ENCODE measurements around the gene ATP7B. TPM values are rescaled to one million over a fixed set of nuclear protein-coding genes. Genes with fewer than 3 reads are reported as not detected.

The ATP7B gene
- polyA plus RNA-seq, 3 donors, result 16.2 to 18.6 (median 17.1) TPM

DNA sequence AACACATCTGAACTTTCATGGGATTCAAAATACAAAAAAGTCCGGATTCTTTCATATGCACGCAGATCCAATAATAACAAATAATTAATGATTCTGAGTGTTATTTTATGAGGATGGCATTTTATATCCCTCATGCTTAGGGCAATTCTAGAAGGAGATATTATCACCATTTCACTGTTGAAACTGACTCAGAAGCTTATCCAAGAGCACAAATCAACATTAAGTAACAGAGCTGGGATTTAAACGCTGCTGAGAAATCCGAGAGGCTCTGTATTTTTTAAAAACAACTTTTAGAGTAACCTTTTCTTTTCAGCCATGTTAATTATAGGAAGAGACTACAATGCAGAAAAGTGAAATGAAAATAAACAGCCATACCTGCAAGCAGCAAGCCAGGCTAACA, 30.3 kb downstream of the ATP7B start:
- no peak for DNase-seq (ENCODE audit: low read depth in 3 of 3, low spot score in 2 of 3)

DNA sequence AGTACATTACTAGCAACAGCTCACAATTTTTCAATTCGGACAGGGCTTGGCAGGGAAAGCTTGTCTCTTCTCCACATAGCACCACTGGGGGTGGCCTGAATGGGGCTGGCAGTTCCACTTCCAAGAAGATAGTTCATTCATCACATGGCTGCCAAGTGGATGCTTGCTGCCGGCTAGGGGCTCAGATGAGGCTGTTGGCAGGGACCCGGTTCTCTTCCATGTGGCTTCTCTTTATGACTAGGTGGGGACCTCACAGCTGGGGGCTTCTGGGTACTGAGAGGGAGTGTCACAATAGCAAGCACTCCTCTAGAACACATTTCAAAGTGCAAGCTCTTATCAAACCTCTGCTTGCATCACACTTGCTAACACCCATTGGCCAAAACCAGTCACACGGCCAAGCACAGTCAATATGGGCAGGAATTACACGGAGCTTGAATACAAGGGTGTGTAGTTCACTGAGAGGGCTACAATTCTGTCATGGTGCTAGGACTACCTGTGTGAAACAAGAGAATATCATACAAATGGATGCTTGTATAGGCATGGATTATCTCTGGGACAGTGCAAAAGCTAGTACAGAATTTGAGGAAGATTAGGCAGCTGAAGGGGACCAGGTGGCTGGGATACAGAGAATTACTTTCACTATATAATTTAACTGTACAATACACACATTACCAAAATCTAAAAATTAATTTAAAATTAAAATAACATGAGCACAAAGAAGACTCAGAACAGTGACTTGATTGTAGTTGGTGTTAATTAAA, 32.3 kb downstream of the ATP7B start:
- DNase-seq (ENCODE audit: low read depth in 3 of 3, low spot score in 2 of 3), result no peak

DNA sequence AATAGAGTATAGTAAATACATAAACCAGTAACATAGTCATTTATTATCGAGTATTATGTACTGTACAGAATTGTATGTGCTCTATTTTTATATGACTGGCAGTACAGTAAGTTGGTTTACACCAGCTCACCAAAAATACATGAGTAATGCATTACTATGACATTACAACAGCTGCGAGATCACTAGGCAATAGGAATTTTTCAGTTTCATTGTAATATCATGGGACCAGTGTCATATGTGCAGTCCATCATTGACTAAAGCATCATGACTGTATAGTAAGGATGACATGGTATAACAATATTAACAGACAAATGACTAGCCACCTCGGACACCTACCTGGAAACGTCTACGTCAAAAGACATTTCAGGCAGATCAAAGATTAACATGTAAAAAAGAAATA, 33.6 kb downstream of the ATP7B start:
- DNase-seq (ENCODE audit: low read depth in 3 of 3, low spot score in 2 of 3), result no peak

DNA sequence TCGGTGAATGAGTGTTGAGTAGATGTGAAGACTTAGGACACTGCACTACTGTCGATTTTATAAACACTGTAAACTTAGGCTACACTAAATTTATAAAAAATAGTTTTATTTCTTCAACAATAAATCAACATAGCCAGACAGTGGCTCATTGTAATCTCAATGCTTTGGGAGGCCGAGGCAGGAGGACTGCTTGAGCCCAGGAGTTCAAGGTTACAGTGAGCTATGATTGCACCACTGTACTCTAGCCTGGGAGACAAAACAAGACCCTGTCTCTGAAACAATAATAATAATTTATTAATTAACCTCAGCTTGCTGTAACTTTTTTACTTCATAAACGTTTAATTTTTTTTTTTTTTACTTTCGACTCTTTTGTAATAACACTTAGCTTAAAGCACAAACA, 34.4 kb downstream of the ATP7B start:
- no peak for DNase-seq (ENCODE audit: low read depth in 3 of 3, low spot score in 2 of 3)

DNA sequence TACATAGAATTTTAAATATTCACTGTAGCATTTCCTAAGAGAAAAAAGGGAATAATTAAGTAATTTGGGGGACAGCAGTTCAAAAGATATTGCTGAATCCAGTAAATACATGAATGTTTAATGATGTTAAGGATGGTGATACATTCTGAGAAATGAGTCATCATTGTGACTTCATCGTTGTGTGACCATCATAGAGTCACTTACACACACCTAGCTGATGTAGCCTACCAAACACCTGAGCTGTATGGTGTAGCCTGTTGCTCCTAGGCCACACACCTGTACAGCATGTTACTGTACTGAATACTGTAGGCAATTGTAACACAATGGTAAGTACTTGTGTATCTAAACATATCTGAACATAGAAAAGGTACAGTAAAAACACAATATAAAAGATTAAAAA, 34.8 kb downstream of the ATP7B start:
- DNase-seq (ENCODE audit: low read depth in 3 of 3, low spot score in 2 of 3), result no peak

DNA sequence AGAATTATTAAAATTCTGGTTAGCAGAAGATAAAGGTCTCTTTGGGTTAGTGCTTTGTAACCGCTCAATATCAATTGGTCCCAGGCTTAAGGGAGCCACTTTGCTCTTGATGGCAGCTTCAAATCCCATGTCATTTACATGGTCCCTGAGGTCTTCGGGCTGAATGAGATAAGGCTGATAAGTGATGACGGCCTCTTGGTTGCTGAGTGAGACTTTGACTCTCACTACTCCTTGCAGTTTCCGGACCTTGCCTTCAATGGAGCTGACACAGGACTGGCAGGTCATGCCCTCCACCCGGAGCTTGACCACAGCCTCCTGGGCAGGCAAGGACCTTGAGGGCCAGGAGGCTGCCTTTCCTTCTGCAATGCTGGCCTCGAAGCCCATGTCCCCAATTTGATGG, 36.8 kb downstream of the ATP7B start:
- no peak for DNase-seq (ENCODE audit: low read depth in 3 of 3, low spot score in 2 of 3)

DNA sequence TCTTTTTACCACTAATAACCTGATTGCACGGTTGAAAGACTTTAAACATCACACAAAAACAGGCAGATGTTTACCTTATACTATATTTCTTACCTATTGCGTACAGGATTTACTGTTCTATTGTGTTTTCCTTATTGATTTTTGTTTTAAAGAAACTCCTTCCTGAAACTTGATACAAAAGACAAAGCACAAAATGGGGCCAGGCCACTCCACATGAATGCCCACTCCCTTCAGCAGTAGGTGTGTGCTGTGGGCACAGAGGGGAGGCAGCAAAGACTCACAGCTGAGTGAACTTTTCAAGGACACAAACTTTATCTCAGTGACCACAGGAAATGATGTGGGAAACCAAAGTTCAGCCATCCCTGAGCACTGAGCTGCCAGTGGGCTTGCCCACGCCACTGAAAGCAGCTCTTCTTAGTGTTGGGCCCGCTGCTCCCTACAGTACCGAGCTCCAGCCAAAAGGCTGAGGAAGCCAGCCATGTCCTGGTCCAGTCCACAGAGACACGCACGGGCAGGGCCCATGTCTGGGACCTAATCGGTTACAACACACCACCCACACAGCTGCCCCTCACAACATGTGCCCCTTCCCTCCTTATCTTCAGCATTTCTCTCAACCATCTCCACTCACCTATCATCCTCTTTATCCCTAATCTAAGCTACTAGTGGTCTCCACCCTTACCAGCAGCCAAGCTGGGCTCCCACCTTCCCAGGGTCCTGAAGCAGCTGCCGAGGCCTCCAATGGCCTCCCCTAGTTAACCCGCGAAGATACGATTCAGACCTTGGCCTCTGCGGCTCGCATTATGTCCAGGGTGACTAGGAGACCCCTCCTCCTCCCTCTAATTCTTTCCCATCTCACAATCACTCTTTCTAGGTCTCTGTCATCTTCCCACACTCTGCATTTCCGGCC, 39.5 kb downstream of the ATP7B start:
- DNase-seq (ENCODE audit: low read depth in 3 of 3, low spot score in 2 of 3), result no peak

DNA sequence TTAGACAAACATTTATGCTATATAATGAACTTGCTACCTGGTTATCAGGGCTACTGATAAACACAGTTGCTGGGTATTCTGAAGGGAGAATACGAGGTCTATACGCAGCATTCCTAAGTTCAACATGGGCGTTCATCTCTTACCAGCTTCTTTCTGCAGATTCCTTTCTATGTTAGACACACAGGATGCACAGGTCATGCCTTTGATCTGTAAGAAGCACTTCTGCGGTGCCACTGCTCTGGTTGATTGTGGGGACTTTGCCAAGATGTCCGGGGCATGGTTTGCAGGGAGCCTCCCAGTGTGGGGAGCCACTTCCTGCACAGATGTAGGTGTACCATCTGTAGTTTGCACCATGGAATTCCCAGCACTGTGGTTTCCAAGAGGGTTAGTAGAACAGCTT, 40.9 kb downstream of the ATP7B start:
- no peak for DNase-seq (ENCODE audit: low read depth in 3 of 3, low spot score in 2 of 3)

DNA sequence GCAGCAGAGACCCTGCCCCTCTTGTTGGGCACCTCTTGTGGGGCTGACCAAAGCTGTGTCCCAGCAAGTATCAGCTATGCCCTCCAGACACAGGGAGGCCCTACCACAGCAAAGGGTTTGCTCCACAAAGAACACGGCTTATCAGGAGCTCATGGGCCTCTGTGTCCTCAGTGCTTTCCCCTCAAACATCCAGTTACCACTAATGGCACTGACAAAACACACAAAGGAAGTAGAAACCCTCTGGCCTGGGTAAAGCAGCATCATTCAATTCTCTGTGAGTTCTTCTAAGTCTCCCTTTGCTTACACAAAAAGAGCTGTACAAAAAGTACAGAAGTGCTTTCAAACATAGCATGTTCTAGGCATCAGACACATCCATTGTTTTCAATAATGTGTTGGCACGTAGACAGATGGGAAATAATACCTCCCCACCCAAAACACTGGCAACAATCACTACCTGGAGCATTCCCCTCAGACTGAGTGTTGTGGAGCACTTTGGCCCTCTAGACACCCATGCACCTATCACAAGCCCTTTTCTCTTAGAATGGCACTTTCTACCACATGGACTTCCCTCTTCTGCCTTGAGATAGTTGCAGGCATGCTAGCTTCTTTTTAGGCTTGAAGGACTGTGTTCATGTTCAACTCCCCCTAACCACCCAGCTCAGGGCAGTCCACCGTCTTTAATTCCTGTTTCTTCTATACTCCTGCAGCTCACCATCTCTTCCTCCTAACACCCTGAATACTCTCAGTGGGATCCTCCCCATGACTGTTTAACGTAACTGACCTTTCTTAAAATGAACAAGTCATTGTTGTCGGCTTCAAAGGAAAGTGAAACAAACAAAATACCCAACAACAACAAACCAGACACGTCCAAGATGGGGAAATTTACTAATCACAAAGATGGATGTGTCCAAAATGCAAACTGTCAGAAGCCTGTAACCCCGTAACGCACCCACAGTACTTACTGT, 43.5 kb downstream of the ATP7B start:
- no peak for DNase-seq (ENCODE audit: low read depth in 3 of 3, low spot score in 2 of 3)

DNA sequence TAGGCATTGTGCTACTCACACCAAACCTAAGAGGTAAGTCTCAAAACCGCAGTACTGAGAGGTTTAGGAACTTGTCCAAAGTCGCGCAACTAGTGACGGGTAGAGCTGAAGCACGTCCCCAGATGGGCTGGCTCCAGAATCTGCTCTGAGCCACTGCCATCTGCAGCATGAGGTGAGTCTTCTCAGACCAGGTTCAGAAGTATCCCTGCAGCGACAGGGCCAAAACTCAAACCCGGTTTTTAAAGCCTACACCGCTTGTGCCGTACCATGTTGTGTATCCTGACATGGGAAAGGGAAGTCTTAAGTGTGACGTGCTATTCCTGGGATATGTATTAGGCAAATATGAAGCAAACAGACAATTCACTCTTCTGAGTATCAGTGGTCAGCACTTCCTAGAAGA, 45.1 kb downstream of the ATP7B start:
- no peak for DNase-seq (ENCODE audit: low read depth in 3 of 3, low spot score in 2 of 3)

DNA sequence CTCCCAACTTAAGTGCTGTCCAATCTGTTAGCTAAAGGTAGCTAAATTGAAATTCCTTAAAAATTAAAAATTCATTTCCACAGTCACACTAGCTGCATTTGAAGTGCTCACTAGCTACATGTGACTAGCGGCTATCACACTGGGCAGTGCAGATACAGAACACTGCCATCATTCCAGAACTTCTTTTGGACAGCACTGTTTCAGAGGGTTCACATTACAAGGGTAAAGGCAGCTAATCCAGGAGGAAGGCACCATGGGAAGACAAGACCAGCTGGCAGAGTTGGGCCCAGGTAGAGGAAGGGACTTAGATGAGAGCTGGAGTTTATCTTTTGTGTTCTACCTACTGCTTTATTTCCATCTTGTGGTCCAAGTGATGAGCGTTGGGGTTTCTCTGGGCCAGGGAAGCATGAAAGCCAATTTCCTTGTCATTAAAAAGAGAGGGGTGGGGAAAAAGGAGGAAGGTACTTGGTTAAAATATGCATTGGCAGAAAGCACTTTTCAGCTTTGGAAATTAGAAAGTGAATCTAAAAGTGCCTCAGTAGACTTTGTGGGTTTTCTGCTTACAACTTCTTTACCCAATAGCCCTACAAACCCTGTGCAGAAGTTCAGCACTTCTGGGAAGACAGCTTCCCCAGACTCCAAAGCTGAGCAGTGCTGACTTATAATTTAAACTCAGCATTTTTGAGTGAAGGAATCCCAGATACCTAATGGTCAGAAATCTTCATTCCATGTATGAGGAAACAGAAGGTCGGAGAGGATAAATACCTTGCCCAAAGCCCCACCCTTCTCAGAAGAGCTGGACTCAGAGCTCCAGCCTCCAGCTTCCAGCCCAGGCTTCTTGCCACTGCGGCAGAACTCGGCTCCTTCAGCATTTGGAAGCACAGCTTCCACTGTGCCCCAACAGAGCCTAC, 49.5 kb downstream of the ATP7B start:
- no peak for DNase-seq (ENCODE audit: low read depth in 3 of 3, low spot score in 2 of 3)

DNA sequence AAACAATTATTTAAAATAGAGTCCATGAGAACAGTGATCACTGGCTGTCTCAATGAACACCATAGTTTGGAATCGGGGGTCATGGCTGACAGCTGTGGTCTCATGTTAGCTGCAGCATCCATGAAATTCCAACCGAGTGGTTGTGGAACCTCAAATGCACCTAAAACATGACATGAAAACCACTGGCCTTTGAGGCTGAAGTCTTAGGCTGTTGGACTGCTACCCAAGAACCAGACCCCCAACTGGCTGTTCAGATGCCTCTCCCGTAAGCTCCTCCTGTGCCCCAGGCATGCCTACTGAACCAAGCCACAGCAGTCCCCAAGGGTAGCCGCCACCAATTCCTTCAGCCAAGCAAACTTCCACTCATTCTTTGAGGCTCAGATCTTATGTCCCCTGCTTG, 50.5 kb downstream of the ATP7B start:
- DNase-seq (ENCODE audit: low read depth in 3 of 3, low spot score in 2 of 3), result no peak

DNA sequence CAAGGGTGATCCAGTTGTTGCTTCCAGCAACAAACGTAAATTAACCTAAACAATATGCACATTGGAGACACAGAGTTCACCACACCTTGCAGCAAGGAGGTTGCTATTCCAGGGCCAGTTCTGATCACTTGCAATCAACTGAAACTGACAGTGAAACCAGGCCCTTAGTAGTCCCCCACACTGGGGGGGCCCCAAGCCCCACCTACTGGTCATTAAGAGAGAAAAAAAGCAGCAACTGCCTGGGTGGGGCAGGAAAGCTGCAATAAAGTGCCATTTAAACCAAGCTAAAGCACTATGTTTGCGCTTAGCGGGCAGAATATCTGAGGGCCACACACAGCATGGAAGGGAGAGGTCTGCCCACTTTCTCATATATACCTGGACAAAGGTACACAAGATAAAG, 51.5 kb downstream of the ATP7B start:
- no peak for DNase-seq (ENCODE audit: low read depth in 3 of 3, low spot score in 2 of 3)

DNA sequence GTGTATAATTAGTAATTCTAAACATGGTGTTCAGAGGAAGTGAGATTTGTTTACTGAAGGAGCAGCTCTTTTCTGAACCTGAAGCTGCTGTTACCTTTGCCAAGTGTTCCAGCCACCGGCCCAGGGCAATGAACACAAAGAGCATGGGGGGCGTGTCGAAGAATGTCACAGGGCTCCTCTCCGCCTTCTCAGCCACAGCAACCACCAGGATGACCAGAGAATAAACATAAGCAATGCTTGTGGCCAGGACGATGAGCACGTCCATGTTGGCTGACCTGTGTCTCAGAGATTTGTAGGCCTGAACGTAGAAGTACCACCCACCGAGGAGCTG, 53.1 kb downstream of the ATP7B start:
- no peak for DNase-seq (ENCODE audit: low read depth in 3 of 3, low spot score in 2 of 3)

DNA sequence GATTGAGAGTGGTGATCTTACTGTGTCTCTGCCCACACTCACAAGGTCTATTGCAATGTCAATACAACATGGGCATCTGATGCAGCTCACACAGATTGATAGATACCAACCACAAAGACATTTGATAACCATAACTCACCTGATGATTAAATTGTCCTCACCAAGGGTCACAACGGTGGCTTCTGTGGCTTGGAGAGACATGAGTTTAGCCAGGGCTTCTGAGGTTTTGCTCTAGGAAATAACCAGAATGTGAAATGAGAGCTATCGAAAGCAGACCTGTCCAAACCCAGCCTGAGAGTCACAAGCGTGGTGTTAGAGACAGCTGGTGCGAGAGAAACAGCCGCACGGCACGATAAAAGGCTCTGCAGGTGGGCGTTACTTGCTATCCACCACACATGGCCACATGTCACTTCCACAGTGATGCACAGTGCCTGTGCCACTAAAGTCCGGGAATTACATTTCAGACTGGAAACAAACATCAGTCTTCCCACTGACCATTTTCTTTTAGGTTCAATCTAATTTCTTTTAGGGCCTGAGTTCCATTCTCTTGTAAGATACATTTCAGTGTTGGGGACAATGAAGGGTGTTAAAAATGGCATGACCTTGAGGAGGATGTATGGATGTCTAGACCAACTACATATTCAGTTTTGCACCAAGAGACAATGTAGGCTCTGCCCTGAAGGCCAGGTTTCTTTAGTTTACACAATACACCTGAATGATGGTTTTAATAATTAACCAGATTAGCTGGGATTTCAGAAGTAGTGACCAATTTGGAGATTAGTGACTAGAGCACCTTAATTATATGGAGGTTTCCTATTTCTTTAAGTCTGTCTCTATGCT, 53.7 kb downstream of the ATP7B start:
- no peak for DNase-seq (ENCODE audit: low read depth in 3 of 3, low spot score in 2 of 3)

DNA sequence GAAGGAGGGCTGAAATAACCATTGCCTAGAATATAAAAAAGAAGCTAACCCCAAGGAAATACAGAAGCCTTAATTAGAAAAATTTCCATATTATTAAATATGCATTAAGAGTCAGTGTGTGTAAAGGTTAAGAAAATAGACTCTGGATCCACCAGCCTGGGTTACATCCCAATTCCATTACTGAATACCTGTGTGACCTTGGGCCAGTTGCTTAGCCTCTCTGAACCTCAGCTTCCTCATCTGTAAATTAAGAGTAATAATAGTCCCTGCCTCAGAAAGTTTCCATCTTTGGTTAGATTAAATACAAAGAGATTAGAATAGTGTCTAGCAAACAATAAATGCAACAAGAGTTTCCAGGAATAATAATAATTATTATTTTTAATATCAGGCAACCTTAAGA, 54.5 kb downstream of the ATP7B start:
- no peak for DNase-seq (ENCODE audit: low read depth in 3 of 3, low spot score in 2 of 3)

DNA sequence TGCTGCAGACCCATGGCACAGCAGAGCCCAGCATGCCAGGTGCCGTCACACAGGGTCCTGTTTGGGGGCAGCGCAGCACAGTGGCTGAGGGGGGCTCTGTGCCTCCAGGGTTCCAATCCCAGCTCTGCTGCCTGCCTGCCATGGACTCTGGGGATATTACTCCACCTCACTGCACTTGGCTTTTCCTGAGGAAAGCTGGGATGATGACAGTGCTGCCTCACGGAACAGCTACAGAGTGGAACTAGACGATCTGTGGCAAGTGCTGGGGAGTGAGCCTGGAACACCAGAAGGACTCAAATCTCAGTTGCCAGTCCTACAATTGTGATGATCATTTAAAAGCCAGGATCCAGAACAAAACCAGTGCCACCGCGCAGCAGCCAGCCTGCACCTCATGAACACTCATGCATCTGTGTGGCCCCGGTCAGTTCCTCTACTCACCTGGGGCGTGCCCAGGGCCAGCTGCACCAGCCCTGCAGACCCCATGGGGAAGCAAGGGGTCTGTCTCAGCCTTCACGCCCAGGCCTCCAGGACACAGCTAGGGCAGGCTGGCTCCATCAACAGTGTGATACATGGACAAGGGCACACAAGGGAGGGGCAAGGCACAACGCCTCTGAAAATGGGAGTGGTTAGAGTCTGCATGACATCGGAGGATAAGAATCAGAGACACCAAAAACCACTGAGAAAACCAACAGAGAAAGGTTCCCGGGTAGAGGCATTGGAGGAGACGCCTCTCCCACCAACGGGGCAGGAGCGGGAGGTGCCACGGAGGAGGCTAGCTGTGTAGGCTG, 55.2 kb downstream of the ATP7B start:
- peak in 1 of 3 donors; percentile 3 for DNase-seq (ENCODE audit: low read depth in 3 of 3, low spot score in 2 of 3)

DNA sequence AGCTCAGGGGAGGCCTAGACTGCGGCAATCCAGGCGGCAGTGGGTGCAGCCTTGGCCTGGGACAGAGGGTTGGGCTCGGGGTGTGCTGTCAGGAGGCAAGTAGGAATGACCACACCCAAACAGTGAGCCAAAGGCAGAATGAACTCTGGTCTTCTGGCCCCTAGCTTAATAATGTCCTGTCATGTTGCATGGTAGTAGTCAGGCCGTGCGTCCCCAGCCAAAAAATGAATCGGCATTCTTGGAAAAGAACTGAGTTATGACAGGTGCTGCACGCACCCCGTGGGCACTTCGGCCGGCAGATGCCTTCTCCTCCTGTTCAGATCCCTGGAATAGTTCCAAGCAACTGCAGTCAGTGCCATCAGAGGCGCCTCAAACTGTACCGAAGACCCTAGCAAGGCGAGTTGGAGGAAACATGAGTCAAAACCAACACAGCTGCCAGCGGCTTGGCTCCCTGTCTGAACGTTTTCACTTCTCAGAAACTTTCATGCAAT, 55.9 kb downstream of the ATP7B start:
- peak in 1 of 3 donors; percentile 4 for DNase-seq (ENCODE audit: low read depth in 3 of 3, low spot score in 2 of 3)

All from right renal cortex interstitium (tissue), 3 donors.